Loucy (cell line): Measurements from ENCODE around the gene COX20.

ENCODE experiments used
- H2AFZ ChIP-seq: fragments of 200-600 bp; sonication (generic); 2 replicates; pipeline ENCODE4 v1.6.0; 2016; ENCODE audit warnings: antibody characterized with exemption, mild to moderate bottlenecking, low read length, moderate library complexity
- H3F3A ChIP-seq: fragments of 200-600 bp; 2 replicates; pipeline ENCODE4 v1.6.0; 2016; ENCODE audit warnings: antibody characterized with exemption, low read depth, mild to moderate bottlenecking
- H3K27me3 ChIP-seq: fragments of 200-600 bp; sonication (generic); 2 replicates; pipeline ENCODE4 v1.6.1; 2014; ENCODE audit warnings: low read length, mild to moderate bottlenecking; ENCODE audit not compliant: insufficient read depth, poor library complexity, severe bottlenecking
- H3K36me3 ChIP-seq: fragments of 200-600 bp; sonication (generic); 2 replicates; pipeline ENCODE4 v1.6.1; 2016; ENCODE audit warnings: low read length; ENCODE audit not compliant: insufficient read depth
- H3K4me1 ChIP-seq: fragments of 200-600 bp; sonication (generic); 2 replicates; pipeline ENCODE4 v1.5.1; 2014; ENCODE audit warnings: low read length, mild to moderate bottlenecking; ENCODE audit not compliant: insufficient read depth, poor library complexity, severe bottlenecking
- H3K4me2 ChIP-seq: fragments of 200-600 bp; sonication (generic); 2 replicates; pipeline ENCODE4 v1.6.0; 2014; ENCODE audit warnings: antibody characterized with exemption, low read length, low read depth, mild to moderate bottlenecking; ENCODE audit not compliant: poor library complexity, severe bottlenecking
- H3K4me3 ChIP-seq: fragments of 200-600 bp; sonication (generic); 2 replicates; pipeline ENCODE4 v1.5.1; 2014; ENCODE audit warnings: low read length, mild to moderate bottlenecking, mixed read lengths; ENCODE audit not compliant: poor library complexity, severe bottlenecking
- H3K79me2 ChIP-seq: fragments of 200-600 bp; sonication (generic); 2 replicates; pipeline ENCODE4 v1.6.1; 2014; ENCODE audit warnings: low read length; ENCODE audit not compliant: insufficient read depth
- H3K9ac ChIP-seq: fragments of 200-600 bp; sonication (generic); 2 replicates; pipeline ENCODE4 v1.6.0; 2014; ENCODE audit warnings: mild to moderate bottlenecking, low read depth, low read length, moderate library complexity; ENCODE audit not compliant: poor library complexity, severe bottlenecking
- H3K9me2 ChIP-seq: fragments of 200-600 bp; sonication (generic); replicated peaks from 2 replicates; pipeline ENCODE4 v1.6.1; 2016; ENCODE audit warnings: low read depth, low read length, mixed read lengths
- H3K9me3 ChIP-seq: fragments of 200-600 bp; sonication (generic); 2 replicates; pipeline ENCODE4 v1.6.1; 2014; ENCODE audit warnings: mild to moderate bottlenecking, antibody characterized with exemption, low read length, low read depth; ENCODE audit not compliant: insufficient read depth
- H4K20me1 ChIP-seq: fragments of 200-600 bp; sonication (generic); 2 replicates; pipeline ENCODE4 v1.6.0; 2014; ENCODE audit warnings: antibody characterized with exemption, low read length, mild to moderate bottlenecking; ENCODE audit not compliant: insufficient read depth, poor library complexity, severe bottlenecking
- CTCF ChIP-seq: fragments of 200-600 bp; sonication (generic); conservative IDR thresholded peaks from 2 replicates; pipeline ENCODE4 v1.5.1; 2014; ENCODE audit warnings: mild to moderate bottlenecking, antibody characterized with exemption, low read length
- EZH2phosphoT487 ChIP-seq: fragments of 200-600 bp; IDR thresholded peaks from 2 replicates; pipeline ENCODE4 v1.6.1; 2018; ENCODE audit warnings: antibody characterized with exemption, mild to moderate bottlenecking, moderate library complexity, borderline replicate concordance

COX20 gene

GRCh38 chr1:244804841-244805240, 30.6 kb upstream of the COX20 start:
- no peaks in the 10 kb centered on the region for H3K9me2 ChIP-seq
- no peaks in the 10 kb centered on the region for H4K20me1 ChIP-seq
- H3K36me3 ChIP-seq = no peaks in the 10 kb centered on the region
- H2AFZ ChIP-seq = no peak overlapping the region
- H3K9ac ChIP-seq = no peak overlapping the region
- no peaks in the 10 kb centered on the region for H3K27me3 ChIP-seq
- H3K4me3 ChIP-seq = no peak overlapping the region
- H3K4me1 ChIP-seq = no peaks in the 10 kb centered on the region
- no peaks in the 10 kb centered on the region for H3F3A ChIP-seq
- TF ChIP-seq EZH2phosphoT487 (no peak), CTCF (no peak)
- H3K4me2 ChIP-seq = no peak overlapping the region
- no peaks in the 10 kb centered on the region for H3K79me2 ChIP-seq
- no peaks in the 10 kb centered on the region for H3K9me3 ChIP-seq

- Histone ChIP-seq H3K9ac (no peak overlapping the region), H3F3A (no peaks in the 10 kb centered on the region), H3K27me3 (no peaks in the 10 kb centered on the region), H3K4me2 (no peak overlapping the region), H4K20me1 (no peaks in the 10 kb centered on the region), H3K9me2 (no peaks in the 10 kb centered on the region), H3K4me3 (no peak overlapping the region), H2AFZ (no peak overlapping the region), H3K9me3 (no peaks in the 10 kb centered on the region), H3K79me2 (no peaks in the 10 kb centered on the region), H3K36me3 (no peaks in the 10 kb centered on the region), H3K4me1 (no peaks in the 10 kb centered on the region)
- TF ChIP-seq EZH2phosphoT487 (no peak), CTCF (no peak)
Measured at GRCh38 chr1:244807138-244807537, 28.3 kb upstream of the COX20 start.

DNA sequence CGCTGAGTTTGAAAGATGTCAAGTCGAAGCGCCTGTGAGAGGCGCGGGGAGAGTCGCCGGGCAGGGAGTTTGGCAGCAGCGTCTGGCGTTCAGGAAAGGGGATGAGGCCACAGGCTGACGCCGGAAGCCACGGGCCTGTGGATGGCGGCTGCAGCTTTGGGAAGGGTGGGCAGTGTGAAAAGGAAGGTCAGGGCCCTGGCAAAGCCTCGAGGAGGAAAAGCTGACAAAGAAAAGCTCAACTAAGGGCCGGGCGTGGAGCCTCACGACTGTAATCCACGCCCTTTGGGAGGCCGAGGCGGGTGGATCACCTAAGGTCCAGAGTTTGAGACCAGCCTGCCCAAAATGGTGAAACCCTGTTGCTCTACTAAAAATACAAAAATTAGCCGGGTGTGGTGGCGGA, 25.2 kb upstream of the COX20 start:
- H3K9me2 ChIP-seq = no peaks in the 10 kb centered on the region
- H3K9me3 ChIP-seq = no peaks in the 10 kb centered on the region
- no peak overlapping the region for H2AFZ ChIP-seq
- no peaks in the 10 kb centered on the region for H3K79me2 ChIP-seq
- no peaks in the 10 kb centered on the region for H4K20me1 ChIP-seq
- H3K9ac ChIP-seq = no peak overlapping the region
- TF ChIP-seq CTCF = no peak
- TF ChIP-seq EZH2phosphoT487 = no peak
- H3K4me1 ChIP-seq = no peaks in the 10 kb centered on the region
- no peaks in the 10 kb centered on the region for H3F3A ChIP-seq
- H3K27me3 ChIP-seq = no peaks in the 10 kb centered on the region
- H3K4me2 ChIP-seq = no peak overlapping the region
- H3K4me3 ChIP-seq = no peak overlapping the region
- no peaks in the 10 kb centered on the region for H3K36me3 ChIP-seq
